Panc1 (cell line): ENCODE data around the gene GRIN1. TPM values are rescaled to one million over a fixed set of nuclear protein-coding genes. Genes with fewer than 3 reads are reported as not detected.

Source experiments
- ATAC-seq: fragments of 200-7000 bp; cut with Tn5 transposase; 2 replicates; pipeline ENCODE4 v1.9.1; 2020; ENCODE audit warnings: mild to moderate bottlenecking, moderate library complexity
- BruUV-seq: library from RNA; stranded (reverse); fragments of 400-500 nt; replicated peaks from 2 replicates; lab custom pipeline; 2021; lab: Mats Ljungman, UMichigan
- CTCF ChIA-PET: fragments of 300-600 bp; sonication (Branson Sonifier 250); formaldehyde crosslinking; loops from one replicate; lab custom pipeline; 2022; ENCODE audit warnings: antibody characterized with exemption; lab: Charles Lee
- POLR2A ChIA-PET: fragments of 300-600 bp; sonication (Branson Sonifier 250); formaldehyde crosslinking; loops from one replicate; lab custom pipeline; 2022; ENCODE audit warnings: antibody characterized with exemption; lab: Charles Lee
- DNase-seq: peaks from one replicate; pipeline ENCODE4 v3.0.0-alpha.2; 2010; ENCODE audit warnings: low read depth, low spot score
- H3K27ac ChIP-seq: 2 replicates; pipeline ENCODE4 v1.5.1; 2011; ENCODE audit warnings: mild to moderate bottlenecking, low read length, inconsistent platforms
- H3K27me3 ChIP-seq: fragments of 200-500 bp; sonication (Bioruptor generic); 2 replicates; pipeline ENCODE4 v1.6.0; 2014; ENCODE audit warnings: low read length, inconsistent platforms; ENCODE audit not compliant: control insufficient read depth, insufficient read depth
- H3K36me3 ChIP-seq: fragments of 200-500 bp; sonication (Bioruptor generic); 2 replicates; pipeline ENCODE4 v1.5.1; 2014; ENCODE audit warnings: inconsistent platforms, mild to moderate bottlenecking, low read length, moderate library complexity; ENCODE audit not compliant: control insufficient read depth, insufficient read depth
- H3K4me1 ChIP-seq: 2 replicates; pipeline ENCODE4 v1.5.1; 2011; ENCODE audit warnings: inconsistent platforms, mild to moderate bottlenecking, low read length, moderate library complexity; ENCODE audit not compliant: control insufficient read depth, insufficient read depth
- H3K4me3 ChIP-seq, 2 experiments: 2 replicates each; pipeline ENCODE4 v1.5.1; 2011 to 2012; ENCODE audit warnings: low read depth in 2 of 2, low read length in 2 of 2, mild to moderate bottlenecking in 2 of 2, inconsistent platforms in 1 of 2, moderate library complexity in 1 of 2
- H3K9me3 ChIP-seq: fragments of 200-500 bp; sonication (Bioruptor generic); 2 replicates; pipeline ENCODE4 v1.5.1; 2014; ENCODE audit warnings: low read depth, mild to moderate bottlenecking, inconsistent platforms, low read length, moderate library complexity; ENCODE audit not compliant: control insufficient read depth, insufficient read depth
- CTCF ChIP-seq: fragments of 450-650 bp; IDR thresholded peaks from 2 replicates; pipeline ENCODE4 v1.5.1; 2017; ENCODE audit warnings: mild to moderate bottlenecking
- POLR2AphosphoS5 ChIP-seq: IDR thresholded peaks from 2 replicates; pipeline ENCODE4 v1.6.1; 2012; ENCODE audit warnings: mild to moderate bottlenecking, low read depth, low read length, moderate library complexity
- REST ChIP-seq, 2 experiments: IDR thresholded peaks; 2 replicates each; pipeline ENCODE4 v1.6.1; 2011 to 2012; ENCODE audit warnings: low read depth in 2 of 2, control low read depth in 1 of 2, low read length in 1 of 2, mild to moderate bottlenecking in 1 of 2, moderate library complexity in 1 of 2; ENCODE audit not compliant: insufficient read depth in 1 of 2
- SIN3A ChIP-seq: IDR thresholded peaks from 2 replicates; pipeline ENCODE4 v1.6.1; 2012; ENCODE audit warnings: low read depth, mild to moderate bottlenecking, low read length, moderate library complexity, borderline replicate concordance; ENCODE audit not compliant: insufficient read depth
- TCF7L2 ChIP-seq: IDR thresholded peaks from 2 replicates; pipeline ENCODE4 v1.6.1; 2011; ENCODE audit warnings: mild to moderate bottlenecking, low read depth, low read length, inconsistent platforms
- in situ Hi-C: cut with HindIII; loops from 2 replicates; pipeline ENCODE4 v1.10.0; 2016; ENCODE audit warnings: low sequenced_read_pairs, low pct_unique_long_range_greater_than_20kb
- intact Hi-C: fragments of 100-400 bp; cut with micrococcal nuclease; formaldehyde crosslinking; loops from one replicate; pipeline ENCODE4 v1.10.0; 2022; ENCODE audit not compliant: unreplicated experiment
- total RNA-seq: library from RNA; stranded (reverse); gene quantifications from one replicate; pipeline ENCODE4 v1.2.1, GENCODE V29; 2021; ENCODE audit not compliant: unreplicated experiment

Gene GRIN1
- total RNA-seq, 1 experiment from 2014 or later, result 4.9 TPM

GRCh38 chr9:137109250-137110146 is 29.5 kb upstream of the GRIN1 start:
- no peaks in the 10 kb centered on the region for H3K9me3 ChIP-seq
- H3K4me3 ChIP-seq, result no peak overlapping the region
- ChIA-PET POLR2A (interaction anchor here (0.5 kb wide), 1 partner anchor 63 kb away, joined by 3 read pairs; no protein-coding TSS in a partner anchor), CTCF (no interaction called here)
- H3K36me3 ChIP-seq, result no peaks in the 10 kb centered on the region
- TF ChIP-seq CTCF, result no peak
- TF ChIP-seq TCF7L2, result no peak
- no peak for TF ChIP-seq SIN3A
- no peak for TF ChIP-seq REST (IDR thresholded peaks at IDR 0.05; ENCODE audit: insufficient read depth in 1 of 2, low read depth in 2 of 2, low read length in 1 of 2)
- TF ChIP-seq POLR2AphosphoS5, result no peak
- in situ Hi-C loops, result no loop called here
- ATAC-seq, result peak; percentile 30
- H3K27ac ChIP-seq, result no peak overlapping the region
- no TSS peak for BruUV-seq
- no peaks in the 10 kb centered on the region for H3K4me1 ChIP-seq
- no peaks in the 10 kb centered on the region for H3K27me3 ChIP-seq
- intact Hi-C loops, result no loop called here
- no peak for DNase-seq

GRCh38 chr9:137110147-137110910 is 28.6 kb upstream of the GRIN1 start:
- Histone ChIP-seq H3K9me3 (no peaks in the 10 kb centered on the region), H3K36me3 (no peaks in the 10 kb centered on the region), H3K27ac (no peak overlapping the region), H3K27me3 (no peaks in the 10 kb centered on the region), H3K4me3 (no peak overlapping the region), H3K4me1 (no peaks in the 10 kb centered on the region)
- ATAC-seq (no peak), DNase-seq (no peak)
- ChIA-PET POLR2A (no interaction called here), CTCF (no interaction called here)
- in situ Hi-C loops, result no loop called here
- no TSS peak for BruUV-seq
- TF ChIP-seq SIN3A (no peak), REST (IDR thresholded peaks at IDR 0.05; ENCODE audit: insufficient read depth in 1 of 2, low read depth in 2 of 2, low read length in 1 of 2) (no peak), CTCF (no peak), TCF7L2 (no peak), POLR2AphosphoS5 (no peak)
- intact Hi-C loops, result no loop called here
